IPS-18c (cell line): ENCODE measurements around the gene ADGRV1.
"Not testable (repeated sequence)": the region's sequence is repeated elsewhere in the genome, so short reads cannot be mapped to it uniquely, and the experiment has no call there.

Source experiments
- H3K4me3 ChIP-seq: 2 replicates; pipeline ENCODE4 v1.7.0; 2013; ENCODE audit warnings: low read depth, mild to moderate bottlenecking, low read length, moderate library complexity; ENCODE audit not compliant: insufficient read depth
- H3K9me3 ChIP-seq: one replicate; pipeline ENCODE4 v1.6.1; 2013; ENCODE audit warnings: mild to moderate bottlenecking, low read length, moderate library complexity; ENCODE audit not compliant: control insufficient read depth, insufficient read depth

ADGRV1 gene

DNA sequence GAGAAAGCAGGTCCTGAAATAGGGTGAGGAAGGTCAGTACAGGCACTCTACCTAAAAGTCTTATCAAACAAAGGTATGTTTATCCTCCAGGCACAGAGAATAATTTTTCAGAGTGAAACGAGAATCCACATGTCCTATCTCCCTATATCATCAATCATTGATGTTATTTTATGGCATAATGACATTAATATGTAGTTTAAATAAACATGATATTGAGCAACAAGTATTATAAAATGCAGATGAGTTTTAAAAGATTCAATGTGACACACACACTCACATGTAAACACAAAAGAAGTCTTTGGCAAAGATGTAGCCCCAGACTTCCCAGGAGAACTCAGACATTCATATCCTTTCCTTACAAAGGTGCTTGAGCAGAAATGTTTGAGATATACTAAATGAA lies 389.1 kb downstream of the ADGRV1 start:
- no peaks in the 10 kb centered on the region for H3K9me3 ChIP-seq
- H3K4me3 ChIP-seq: no peak overlapping the region

DNA sequence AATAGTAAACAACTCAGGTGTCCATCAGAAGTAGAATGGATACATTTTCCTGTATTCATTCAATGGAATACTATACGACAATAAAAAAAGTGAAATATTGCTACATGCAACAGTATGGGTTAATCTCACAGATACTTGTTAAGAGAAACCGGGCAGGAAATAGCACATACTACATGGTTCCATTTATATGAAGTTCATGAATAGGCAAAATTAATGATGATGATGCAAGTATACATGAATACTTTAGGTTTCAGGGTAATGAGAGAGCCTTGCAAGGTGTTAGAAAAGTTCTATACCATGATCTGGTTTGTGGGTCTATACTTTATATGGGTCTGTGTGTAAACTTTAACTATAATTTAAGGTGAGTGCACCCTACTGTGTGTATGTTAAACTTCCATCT lies 390.4 kb downstream of the ADGRV1 start:
- Histone ChIP-seq H3K9me3 (no peaks in the 10 kb centered on the region), H3K4me3 (no peak overlapping the region)

DNA sequence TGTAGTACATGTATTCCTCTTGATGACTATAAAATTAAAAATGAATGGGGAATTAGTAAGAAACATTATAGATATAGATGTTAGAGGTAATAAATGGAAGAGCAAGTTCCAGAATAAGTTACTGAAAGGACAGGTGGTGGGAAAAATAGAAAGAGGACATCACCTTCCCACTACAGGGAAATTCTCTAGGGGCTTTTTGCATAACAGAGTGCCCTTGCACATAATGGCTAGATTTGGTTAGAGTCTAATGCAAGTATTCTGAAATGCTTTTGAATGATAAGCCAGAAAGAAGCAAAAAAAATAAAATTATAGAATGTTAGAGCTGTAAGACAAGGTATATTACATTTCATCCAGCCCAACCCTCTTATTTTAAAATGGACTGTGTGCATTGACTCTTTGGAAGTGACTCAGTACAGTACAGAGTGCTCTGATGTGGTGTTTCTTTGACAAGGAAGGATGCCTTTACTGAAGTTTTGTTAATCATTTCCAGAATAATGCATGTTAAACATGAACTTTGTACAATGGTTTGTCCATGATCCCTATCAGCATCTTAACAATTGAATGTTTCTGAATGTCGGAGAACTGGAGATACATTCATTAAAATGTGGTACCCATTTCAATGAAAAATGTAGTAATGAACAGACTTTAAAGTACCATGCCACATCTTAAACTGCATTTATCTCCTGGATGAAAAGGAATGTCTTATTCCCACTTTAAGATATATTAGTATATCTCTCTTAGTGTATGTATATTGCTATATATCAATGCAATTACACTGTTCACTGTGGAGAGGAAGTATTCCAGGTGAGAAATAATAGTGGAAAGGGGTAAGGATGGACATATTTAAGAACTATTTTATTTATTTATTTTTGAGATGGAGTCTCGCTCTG lies 391.1 kb downstream of the ADGRV1 start:
- Histone ChIP-seq H3K4me3 (no peak overlapping the region), H3K9me3 (no peaks in the 10 kb centered on the region)

DNA sequence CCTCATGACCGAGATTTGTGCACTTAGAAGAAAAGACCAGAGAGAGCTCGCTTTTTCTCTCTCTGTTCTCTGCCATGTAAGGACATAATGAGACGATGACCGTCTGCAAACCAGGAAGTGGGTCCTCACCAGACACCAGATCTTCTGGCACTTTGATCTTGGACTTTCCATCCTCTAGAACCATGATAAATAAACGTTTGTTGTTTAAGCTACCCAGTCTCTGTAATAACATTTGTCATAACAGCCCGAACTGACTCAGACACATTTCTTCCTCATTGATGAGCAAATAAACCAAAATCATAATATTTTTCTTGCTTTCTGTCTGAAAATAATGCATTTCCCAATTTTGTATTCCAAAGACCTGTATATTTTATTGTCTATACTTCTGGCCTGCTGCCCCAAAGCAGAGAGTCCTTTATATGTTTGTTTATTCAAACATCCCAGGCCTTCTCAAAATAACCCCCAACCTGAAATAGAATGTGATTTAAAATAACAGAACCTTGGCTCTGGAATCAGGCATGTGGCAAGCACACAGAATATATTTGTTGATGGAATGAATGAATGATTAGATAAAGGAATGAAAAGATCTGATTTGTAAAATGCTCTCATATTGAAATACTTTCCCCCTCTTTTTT lies 396.5 kb downstream of the ADGRV1 start:
- H3K9me3 ChIP-seq: no peaks in the 10 kb centered on the region
- H3K4me3 ChIP-seq: no peak overlapping the region

DNA sequence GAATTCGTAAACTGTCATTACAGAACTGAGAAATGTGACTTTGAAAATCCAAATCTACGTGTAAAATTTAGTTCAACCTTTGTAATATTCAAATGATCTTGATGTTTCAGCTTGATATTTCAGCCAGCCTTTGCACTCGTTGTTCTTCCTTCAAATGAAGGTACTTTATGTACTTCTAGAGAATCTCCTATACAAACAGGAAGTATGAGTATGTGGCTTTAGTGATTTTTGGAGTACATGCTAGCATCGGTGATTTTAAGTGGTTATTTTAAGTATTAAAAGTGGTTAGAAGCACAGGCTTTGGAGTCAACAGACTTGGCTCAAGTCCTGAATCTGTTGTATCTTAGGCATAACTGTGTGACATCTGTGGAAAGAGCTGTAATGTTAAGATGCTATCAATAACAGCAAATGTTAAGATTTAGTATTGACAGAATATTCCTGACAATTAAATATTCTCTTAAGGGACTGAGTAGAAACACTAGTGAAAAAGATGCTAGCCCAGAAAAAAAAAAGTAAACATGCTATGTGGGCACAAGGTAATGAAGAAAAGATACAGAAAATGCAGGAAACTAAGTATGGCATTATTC lies 398.0 kb downstream of the ADGRV1 start:
- H3K9me3 ChIP-seq: no peaks in the 10 kb centered on the region

DNA sequence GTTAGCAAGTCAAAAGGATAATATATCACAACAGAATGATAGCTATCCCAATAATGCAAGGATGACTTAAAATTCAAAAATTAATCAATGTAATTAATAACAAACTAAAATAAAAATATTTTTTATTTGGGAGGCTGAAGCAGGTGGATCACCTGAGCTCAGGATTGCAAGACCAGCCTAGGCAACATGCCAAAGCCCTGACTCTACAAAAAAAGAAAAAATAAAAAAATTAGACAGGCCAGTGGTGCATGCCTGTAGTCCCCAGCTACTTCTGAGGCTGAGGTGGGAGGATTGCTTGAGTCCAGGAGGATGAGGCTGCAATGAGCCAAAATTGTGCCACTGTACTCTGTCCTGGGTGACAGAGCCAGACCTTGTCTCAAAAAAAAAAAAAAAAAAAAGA lies 399.3 kb downstream of the ADGRV1 start:
- H3K4me3 ChIP-seq: no peak overlapping the region
- no peaks in the 10 kb centered on the region for H3K9me3 ChIP-seq

More for the DNA sequence above, 398.0 kb downstream of the ADGRV1 start:
- H3K4me3 ChIP-seq: no peak overlapping the region

DNA sequence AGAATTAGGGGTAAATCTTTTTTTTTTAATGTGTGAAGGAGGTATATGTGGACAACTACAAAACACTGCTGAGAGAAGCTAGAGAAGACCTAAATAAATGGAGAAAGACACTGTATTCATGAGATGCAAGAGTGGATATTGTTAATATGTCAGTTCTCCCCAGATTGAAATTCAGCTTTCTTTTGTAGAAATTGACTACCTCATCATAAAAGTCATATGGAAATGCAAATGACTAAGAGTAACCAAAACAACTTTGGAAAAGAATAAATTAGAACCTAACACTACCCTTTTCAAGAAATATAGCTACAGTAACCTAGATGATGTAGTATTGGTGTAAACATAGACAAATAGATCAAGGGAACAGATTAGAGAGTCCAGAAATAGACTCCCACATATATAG lies 400.7 kb downstream of the ADGRV1 start:
- Histone ChIP-seq H3K9me3 (no peaks in the 10 kb centered on the region), H3K4me3 (no peak overlapping the region)

DNA sequence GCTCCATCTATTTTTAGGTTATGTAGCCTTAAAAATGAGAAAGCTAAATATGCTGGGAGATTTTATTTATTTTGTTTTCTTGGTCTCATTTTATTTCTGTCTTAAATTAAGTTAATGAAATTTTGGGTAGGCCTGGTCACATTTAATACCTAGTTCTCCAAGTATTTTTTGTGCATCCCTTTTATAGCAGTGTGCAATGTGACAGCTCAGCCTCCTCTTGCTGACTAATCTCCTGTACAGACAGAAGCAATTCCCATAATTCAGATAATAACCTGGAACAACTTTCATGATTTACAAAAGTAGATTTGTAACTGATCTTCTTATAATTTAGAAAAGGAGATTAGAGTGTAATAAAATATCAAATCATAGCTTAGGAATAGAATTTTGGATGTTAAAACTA lies 403.9 kb downstream of the ADGRV1 start:
- Histone ChIP-seq H3K4me3 (no peak overlapping the region), H3K9me3 (no peaks in the 10 kb centered on the region)

DNA sequence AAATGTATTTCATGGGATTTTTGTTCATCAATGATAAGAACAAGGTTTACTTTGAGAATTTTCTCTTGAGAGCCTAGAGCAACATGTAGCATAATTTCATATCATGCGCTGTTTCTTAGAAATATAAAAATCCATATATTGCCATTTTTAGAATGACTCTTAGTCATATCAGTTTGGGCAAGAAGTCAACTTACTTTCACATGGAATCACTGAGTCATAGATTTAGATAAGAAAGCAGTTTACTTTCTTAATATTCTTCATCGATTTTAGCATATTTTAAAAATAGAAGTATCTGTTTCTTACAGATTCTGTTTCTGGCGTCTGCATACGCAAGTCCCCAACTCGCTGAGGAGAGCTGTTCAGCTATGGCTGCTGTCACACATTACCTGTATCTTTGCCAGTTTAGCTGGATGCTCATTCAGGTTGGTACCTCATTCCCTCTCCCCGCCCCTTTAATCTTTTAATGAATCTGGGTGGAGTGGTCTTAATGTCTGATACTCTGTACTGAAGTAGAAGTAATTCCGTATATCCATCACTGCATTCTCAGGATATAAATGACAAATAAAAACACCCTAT lies 406.6 kb downstream of the ADGRV1 start:
- Histone ChIP-seq H3K9me3 (peaks cover 3% of the 10 kb centered on the region), H3K4me3 (no peak overlapping the region)

DNA sequence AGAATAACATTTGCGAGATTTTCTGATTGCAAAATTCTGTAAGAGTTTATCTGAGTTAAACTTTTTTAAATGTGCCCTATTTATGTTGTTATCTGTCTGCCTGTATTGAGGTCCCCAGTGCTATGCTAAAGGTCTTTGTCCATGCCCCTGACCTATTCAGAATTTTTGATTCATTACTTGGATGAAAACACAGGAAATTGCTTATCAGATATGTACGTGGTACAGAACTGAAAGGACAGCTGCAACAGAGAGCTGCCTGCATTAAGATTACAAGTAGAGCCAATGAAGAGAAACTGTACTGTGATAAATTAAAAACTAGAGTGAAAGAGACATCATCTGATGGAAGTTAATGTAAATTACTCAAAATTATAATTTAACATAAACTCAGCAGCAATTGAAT lies 408.8 kb downstream of the ADGRV1 start:
- no peak overlapping the region for H3K4me3 ChIP-seq
- peaks cover 3% of the 10 kb centered on the region for H3K9me3 ChIP-seq

DNA sequence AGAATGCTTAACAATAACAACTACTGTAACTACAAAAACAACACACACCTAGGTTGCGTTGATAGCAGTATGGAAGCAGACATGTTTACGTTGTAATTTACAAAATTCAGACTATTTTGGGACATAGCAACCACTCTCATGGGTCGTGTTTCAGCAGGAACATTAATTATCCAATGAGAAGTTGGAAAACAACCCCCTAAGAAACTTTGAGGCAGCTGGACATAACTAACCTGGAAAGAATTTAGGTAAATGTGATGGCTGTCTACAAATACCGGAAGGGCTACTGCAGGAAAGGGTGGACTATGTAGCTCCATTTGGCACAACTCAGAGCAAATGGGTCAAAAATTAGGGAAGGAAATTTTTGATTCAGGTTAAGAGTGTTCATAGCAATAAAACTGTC lies 409.3 kb downstream of the ADGRV1 start:
- peaks cover 3% of the 10 kb centered on the region for H3K9me3 ChIP-seq
- no peak overlapping the region for H3K4me3 ChIP-seq

DNA sequence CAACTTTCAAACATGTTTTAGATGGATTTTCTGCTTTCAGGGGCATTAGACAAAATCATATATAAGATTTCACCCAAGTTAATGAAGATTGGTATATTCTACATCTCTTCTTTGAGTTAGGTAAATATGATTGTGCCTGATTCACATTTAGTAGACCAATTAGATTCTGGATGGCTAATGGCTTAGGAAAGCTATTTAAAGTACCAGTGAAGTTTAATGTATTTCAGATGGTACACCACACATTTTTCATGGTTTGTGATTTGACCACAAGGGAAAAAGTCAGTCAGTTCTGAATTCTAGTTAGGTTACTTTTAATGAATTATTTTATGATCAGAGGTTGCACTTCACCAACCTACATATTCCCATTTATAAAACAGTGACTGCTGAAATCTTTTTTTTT lies 409.7 kb downstream of the ADGRV1 start:
- Histone ChIP-seq H3K4me3 (no peak overlapping the region), H3K9me3 (peaks cover 3% of the 10 kb centered on the region)

DNA sequence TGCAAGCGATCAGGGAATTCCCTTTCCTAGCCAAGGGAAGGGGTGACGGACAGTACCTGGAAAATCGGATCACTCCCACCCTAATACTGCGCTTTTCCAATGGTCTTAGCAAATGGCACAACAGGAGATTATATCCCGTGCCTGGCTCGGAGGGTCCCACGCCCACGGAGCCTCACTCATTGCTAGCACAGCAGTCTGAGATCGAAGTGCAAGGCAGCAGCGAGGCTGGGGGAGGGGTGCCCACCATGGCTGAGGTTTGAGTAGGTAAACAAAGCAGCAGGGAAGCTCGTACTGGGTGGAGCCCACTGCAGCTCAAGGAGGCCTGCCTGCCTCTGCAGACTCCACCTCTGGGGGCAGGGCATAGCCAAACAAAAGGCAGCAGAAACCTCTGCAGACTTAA lies 411.3 kb downstream of the ADGRV1 start:
- not testable (repeated sequence) for H3K9me3 ChIP-seq, H3K4me3 ChIP-seq

DNA sequence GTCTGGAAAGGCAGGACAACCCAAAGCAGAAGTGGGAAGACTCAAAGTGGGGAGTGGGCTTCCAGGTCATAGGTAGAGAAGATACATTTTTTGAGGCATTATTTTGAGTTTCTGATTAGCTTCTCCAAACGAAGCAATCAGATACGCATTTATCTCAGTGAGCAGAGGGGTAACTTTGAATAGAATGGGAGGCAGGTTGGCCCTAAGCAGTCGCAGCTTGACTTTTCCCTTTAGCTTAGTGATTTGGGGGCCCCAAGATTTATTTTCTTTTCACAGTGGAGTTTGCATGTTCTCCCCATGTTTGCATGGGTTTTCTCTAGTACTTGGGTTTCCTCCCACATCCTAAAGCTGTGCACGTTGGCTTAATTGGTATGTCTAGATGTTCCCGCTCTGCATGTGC lies 422.6 kb downstream of the ADGRV1 start:
- H3K9me3 ChIP-seq: no peaks in the 10 kb centered on the region
- H3K4me3 ChIP-seq: no peak overlapping the region

DNA sequence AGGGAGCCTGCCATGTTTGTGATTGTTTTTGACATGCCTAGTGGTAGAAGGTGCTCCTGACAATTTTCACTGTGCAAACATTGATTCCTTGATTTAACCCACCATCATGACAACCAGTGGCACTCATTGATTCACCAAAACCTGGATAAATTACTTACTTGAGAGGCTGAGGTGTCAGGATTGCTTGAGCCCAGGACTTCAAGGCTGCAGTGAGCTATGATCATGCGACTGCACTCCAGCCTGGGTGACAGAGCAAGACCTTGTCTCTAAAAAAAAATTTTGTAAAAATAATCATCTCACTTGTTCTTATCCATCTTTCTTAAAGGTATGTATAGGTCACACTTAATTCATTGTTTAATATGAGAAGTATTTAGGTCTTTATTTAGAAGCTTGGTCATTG lies 423.2 kb downstream of the ADGRV1 start:
- H3K4me3 ChIP-seq: no peak overlapping the region
- H3K9me3 ChIP-seq: no peaks in the 10 kb centered on the region

DNA sequence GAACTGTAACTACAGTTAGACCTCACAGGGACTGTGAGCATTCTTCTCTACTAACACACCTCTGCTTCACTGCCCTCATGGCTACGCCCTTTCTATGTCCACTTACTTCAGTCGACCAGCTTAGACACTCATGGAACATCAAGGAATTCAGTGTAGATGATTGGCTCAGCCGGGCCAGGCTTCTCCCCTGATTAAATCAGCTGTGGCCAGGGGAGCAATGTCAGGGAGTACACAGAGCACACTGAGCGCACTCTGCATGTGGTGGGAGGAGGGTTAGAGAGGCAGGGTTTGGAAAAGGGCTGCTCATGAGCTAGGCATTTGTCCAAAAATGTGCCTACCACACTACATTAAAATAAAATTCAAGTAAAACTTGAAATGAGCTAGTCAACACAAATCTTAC lies 424.0 kb downstream of the ADGRV1 start:
- Histone ChIP-seq H3K9me3 (no peaks in the 10 kb centered on the region), H3K4me3 (no peak overlapping the region)

DNA sequence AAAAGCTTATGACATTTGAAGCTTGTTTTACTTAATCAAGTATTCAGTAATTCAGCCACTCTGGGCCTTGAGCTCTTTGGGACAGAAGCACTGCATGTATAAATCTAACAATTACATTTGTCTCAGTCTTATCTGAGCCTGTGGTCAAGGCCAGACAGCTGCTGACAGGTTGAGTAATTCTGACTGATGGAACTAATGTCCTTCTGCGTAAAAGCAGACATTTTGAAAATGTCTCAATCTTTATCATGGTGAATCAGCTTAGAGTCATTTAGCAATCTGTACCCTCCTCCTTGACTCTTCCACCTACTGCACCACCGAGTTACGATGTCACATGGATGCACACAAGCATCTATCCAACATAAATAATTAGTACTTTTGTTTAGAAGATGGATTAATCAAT lies 424.6 kb downstream of the ADGRV1 start:
- no peaks in the 10 kb centered on the region for H3K9me3 ChIP-seq
- no peak overlapping the region for H3K4me3 ChIP-seq

DNA sequence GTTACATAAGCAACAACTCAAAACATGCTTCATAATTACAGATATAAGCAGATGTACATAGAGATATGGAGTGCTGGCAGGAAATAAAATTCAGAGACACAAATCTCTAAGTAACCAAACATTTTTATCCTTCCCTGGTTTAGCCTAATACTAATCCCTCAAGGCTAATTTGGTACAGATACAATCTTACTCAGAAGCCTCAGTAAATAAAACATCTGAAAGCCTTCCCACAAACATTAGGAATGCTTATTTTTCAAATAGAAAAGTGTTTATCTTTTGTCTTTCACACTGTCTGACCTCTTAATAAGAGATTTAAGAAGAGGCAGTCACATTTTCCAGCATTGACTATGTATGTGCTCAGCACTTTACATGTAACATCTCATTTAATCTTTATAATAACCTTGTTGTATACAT lies 425.1 kb downstream of the ADGRV1 start:
- no peak overlapping the region for H3K4me3 ChIP-seq
- H3K9me3 ChIP-seq: no peaks in the 10 kb centered on the region
